PFSK-1 (cell line): Measurements from ENCODE around the gene MSGN1.

Source experiments
- FOXP2 ChIP-seq: optimal IDR thresholded peaks from 2 replicates; pipeline ENCODE3; 2011; ENCODE audit warnings: borderline replicate concordance, control low read depth, inconsistent platforms; ENCODE audit not compliant: insufficient read depth; ENCODE audit errors: extremely low read length, extremely low read depth
- POLR2AphosphoS5 ChIP-seq: IDR thresholded peaks from 2 replicates; pipeline ENCODE4 v1.6.1; 2012; ENCODE audit warnings: low read depth, mild to moderate bottlenecking, control low read depth, low read length, moderate library complexity
- SIN3A ChIP-seq: IDR thresholded peaks from 2 replicates; pipeline ENCODE4 v1.6.1; 2012; ENCODE audit warnings: mild to moderate bottlenecking, low read length, moderate library complexity, borderline replicate concordance; ENCODE audit not compliant: insufficient read depth
- TAF1 ChIP-seq: IDR thresholded peaks from 2 replicates; pipeline ENCODE4 v1.6.1; 2012; ENCODE audit warnings: low read length, control low read depth, borderline replicate concordance; ENCODE audit not compliant: insufficient read depth
- TF ChIP-seq, protein P1 (sequence below), 2 experiments: IDR thresholded peaks; 2 replicates each; pipeline versions ENCODE4 v1.6.1 to v1.8.0; 2011 to 2012; ENCODE audit warnings: low read depth in 2 of 2, low read length in 2 of 2, control low read depth in 1 of 2, inconsistent platforms in 1 of 2, mild to moderate bottlenecking in 1 of 2, moderate library complexity in 1 of 2; ENCODE audit not compliant: insufficient read depth in 1 of 2

MSGN1 gene

DNA sequence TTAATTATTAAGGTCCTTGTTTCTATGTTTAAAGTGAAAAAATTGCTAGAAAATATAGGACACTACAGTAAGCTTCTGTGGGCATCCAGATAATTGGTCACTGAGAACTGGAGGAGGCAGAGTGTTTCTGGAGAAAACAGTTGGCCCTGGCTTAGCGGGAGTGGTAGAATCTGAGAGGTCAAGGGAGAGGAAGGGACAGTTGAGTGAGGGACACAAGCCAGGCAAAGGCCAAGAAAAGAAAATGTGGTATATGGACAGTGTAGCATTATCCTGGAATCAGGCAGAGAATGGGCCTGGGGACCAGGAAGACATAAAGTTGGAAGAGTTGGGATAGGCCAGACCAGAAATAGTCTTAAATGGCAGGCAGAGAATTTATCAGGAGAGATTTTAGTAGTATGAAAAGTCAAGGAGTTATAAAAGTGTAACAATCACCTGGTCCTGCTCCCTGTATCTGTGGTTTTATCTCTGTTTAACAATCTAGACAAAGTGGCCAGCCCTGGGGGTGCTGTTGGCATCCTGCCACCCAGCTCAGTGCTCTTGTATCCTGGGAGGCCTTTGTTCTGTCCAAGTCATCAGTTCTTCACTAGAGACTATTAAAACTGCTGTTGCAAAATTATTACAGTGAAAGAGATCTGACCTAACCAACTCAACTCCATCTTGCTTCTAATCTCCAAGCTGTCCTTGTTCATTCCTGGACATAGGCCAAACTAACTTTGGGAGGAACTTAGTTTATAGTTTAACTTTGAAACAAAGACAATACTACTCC lies 15.4 kb upstream of the MSGN1 start:
- no peak for TF ChIP-seq SIN3A
- TF ChIP-seq, protein P1, sequence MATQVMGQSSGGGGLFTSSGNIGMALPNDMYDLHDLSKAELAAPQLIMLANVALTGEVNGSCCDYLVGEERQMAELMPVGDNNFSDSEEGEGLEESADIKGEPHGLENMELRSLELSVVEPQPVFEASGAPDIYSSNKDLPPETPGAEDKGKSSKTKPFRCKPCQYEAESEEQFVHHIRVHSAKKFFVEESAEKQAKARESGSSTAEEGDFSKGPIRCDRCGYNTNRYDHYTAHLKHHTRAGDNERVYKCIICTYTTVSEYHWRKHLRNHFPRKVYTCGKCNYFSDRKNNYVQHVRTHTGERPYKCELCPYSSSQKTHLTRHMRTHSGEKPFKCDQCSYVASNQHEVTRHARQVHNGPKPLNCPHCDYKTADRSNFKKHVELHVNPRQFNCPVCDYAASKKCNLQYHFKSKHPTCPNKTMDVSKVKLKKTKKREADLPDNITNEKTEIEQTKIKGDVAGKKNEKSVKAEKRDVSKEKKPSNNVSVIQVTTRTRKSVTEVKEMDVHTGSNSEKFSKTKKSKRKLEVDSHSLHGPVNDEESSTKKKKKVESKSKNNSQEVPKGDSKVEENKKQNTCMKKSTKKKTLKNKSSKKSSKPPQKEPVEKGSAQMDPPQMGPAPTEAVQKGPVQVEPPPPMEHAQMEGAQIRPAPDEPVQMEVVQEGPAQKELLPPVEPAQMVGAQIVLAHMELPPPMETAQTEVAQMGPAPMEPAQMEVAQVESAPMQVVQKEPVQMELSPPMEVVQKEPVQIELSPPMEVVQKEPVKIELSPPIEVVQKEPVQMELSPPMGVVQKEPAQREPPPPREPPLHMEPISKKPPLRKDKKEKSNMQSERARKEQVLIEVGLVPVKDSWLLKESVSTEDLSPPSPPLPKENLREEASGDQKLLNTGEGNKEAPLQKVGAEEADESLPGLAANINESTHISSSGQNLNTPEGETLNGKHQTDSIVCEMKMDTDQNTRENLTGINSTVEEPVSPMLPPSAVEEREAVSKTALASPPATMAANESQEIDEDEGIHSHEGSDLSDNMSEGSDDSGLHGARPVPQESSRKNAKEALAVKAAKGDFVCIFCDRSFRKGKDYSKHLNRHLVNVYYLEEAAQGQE (IDR thresholded peaks at IDR 0.05; ENCODE audit: insufficient read depth in 1 of 2, low read depth in 2 of 2, low read length in 2 of 2) = no peak
- no peak for TF ChIP-seq POLR2AphosphoS5
- TF ChIP-seq TAF1 = no peak
- TF ChIP-seq FOXP2 = no peak

DNA sequence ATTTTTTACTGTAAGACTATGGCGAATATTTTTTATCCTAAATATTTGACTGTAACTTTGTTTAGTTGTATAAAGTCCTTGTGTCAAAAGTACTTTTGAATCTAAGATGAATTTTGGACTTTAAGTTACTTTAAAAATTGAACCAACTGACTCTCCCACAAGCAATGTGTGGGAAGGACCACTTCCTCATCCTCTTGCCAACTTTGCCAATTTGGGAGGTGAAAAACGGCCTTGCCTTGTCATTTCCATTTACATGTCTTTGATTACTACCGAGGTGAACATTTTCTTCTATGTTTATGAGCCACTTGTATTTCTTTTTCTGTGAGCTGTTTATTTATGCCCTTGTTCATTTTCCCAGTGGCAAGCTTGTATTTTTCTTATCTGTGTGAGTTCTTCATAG lies 12.8 kb upstream of the MSGN1 start:
- TF ChIP-seq POLR2AphosphoS5 (no peak), FOXP2 (no peak), SIN3A (no peak), TAF1 (no peak)
- TF ChIP-seq, protein P1 (IDR thresholded peaks at IDR 0.05; ENCODE audit: insufficient read depth in 1 of 2, low read depth in 2 of 2, low read length in 2 of 2) = no peak

GRCh38 chr2:17804358-17804757 lies 11.9 kb upstream of the MSGN1 start:
- TF ChIP-seq, protein P1 (IDR thresholded peaks at IDR 0.05; ENCODE audit: insufficient read depth in 1 of 2, low read depth in 2 of 2, low read length in 2 of 2) = no peak
- no peak for TF ChIP-seq TAF1
- TF ChIP-seq SIN3A = no peak
- no peak for TF ChIP-seq FOXP2
- TF ChIP-seq POLR2AphosphoS5 = no peak

DNA sequence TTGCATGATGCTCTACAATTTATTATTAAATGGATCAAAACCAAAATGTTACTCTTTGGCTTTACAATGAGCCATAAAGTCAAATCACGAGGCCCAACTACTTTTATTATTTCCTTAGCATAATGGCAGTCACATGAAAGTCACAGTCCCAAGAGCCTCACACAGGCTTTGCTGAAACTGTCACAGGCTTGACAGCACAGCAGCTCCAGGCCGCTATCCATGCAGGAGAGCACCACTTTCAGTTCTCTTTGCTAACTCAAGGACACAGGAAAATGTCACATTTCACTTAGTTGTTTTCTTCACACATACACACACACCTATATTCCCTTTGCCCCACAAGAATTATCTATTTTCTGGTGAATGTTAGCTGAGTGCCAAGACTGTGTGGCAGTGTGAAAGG lies 11.1 kb upstream of the MSGN1 start:
- TF ChIP-seq FOXP2 (no peak), TAF1 (no peak), POLR2AphosphoS5 (no peak), SIN3A (no peak)
- TF ChIP-seq, protein P1 (IDR thresholded peaks at IDR 0.05; ENCODE audit: insufficient read depth in 1 of 2, low read depth in 2 of 2, low read length in 2 of 2) = no peak

GRCh38 chr2:17805717-17806363 lies 10.4 kb upstream of the MSGN1 start:
- TF ChIP-seq TAF1 = no peak
- TF ChIP-seq, protein P1 (IDR thresholded peaks at IDR 0.05; ENCODE audit: insufficient read depth in 1 of 2, low read depth in 2 of 2, low read length in 2 of 2) = no peak
- TF ChIP-seq POLR2AphosphoS5 = no peak
- no peak for TF ChIP-seq FOXP2
- no peak for TF ChIP-seq SIN3A
